Left lung (tissue), 10 donors: ENCODE measurements around the gene CYTH4. TPM values are rescaled to one million over a fixed set of nuclear protein-coding genes. Genes with fewer than 3 reads are reported as not detected.

Experiments
- ATAC-seq: fragments of 200-7000 bp; cut with Tn5 transposase; one replicate; pipeline ENCODE4 v1.9.1; 2020; ENCODE audit warnings: moderate library complexity
- DNase-seq, 4 donors: peaks; one replicate each; pipeline ENCODE4 v3.0.0-alpha.2; 2013 to 2020
- H3K27ac ChIP-seq, 2 donors: fragments of 200-600 bp; sonication (generic) in 1 of 2; one replicate each; pipeline versions ENCODE4 v1.5.0 to v1.8.0; 2020 to 2021
- H3K27me3 ChIP-seq, 2 donors: fragments of 200-600 bp; sonication (generic) in 1 of 2; one replicate each; pipeline versions ENCODE4 v1.5.0 to v1.8.0; 2020 to 2021
- H3K36me3 ChIP-seq, 2 donors: fragments of 200-600 bp; sonication (generic) in 1 of 2; one replicate each; pipeline versions ENCODE4 v1.5.0 to v1.8.0; 2020 to 2021
- H3K4me1 ChIP-seq, 2 donors: fragments of 200-600 bp; one replicate each; pipeline ENCODE4 v1.8.0; 2021
- H3K4me3 ChIP-seq, 2 donors: fragments of 200-600 bp; sonication (generic) in 1 of 2; one replicate each; pipeline versions ENCODE4 v1.5.0 to v1.8.0; 2020 to 2021; ENCODE audit warnings: mild to moderate bottlenecking in 1 of 2
- H3K9me3 ChIP-seq, 2 donors: fragments of 200-600 bp; sonication (generic) in 1 of 2; one replicate each; pipeline versions ENCODE4 v1.5.0 to v1.8.0; 2020 to 2021
- CTCF ChIP-seq, 2 donors: fragments of 200-600 bp; sonication (generic) in 1 of 2; IDR thresholded peaks; one replicate each; pipeline versions ENCODE4 v1.5.0 to v1.8.0; 2021; ENCODE audit warnings: antibody characterized with exemption in 2 of 2
- intact Hi-C, 2 donors: fragments of 100-400 bp; cut with DNase I; formaldehyde crosslinking; loops; one replicate each; pipeline versions ENCODE4 v1.11.2 to v1.14.2; 2022
- polyA plus RNA-seq, 6 donors: library from polyadenylated mRNA; unstranded; fragments of 120-200 nt; gene quantifications; one replicate each; pipeline ENCODE4 v1.2.1, GENCODE V29; 2013; ENCODE audit not compliant: insufficient read length in 6 of 6
- total RNA-seq, 2 donors: library from RNA; stranded (reverse); fragmentation: NEBNext Ultra II Directional; extraction: Animal tissue kit (Norgen Biotek cat#: 25700); gene quantifications; one replicate each; pipeline ENCODE4 v1.2.1, GENCODE V29; 2021
- donor health status: DM: no; HTN: yes; CAD: no.
- donor health status: DM: no; HTN: no; CAD: no.

The CYTH4 gene
- total and polyA plus RNA-seq, 8 donors, result 4.7 to 63.4 (median 6.1) TPM

- no peak for ATAC-seq
- Histone ChIP-seq H3K27ac (peak overlapping the region in 1 of 2 donors; percentile 88), H3K4me3 (no peak overlapping the region), H3K9me3 (no peaks in the 10 kb centered on the region), H3K4me1 (peaks cover 6 to 76% of the 10 kb centered on the region in 2 donors), H3K36me3 (peaks cover 0 to 51% of the 10 kb centered on the region in 2 donors), H3K27me3 (no peaks in the 10 kb centered on the region)
- no peak for TF ChIP-seq CTCF (IDR thresholded peaks at IDR 0.05)
- peak in 1 of 4 donors; percentile 45 for DNase-seq
- intact Hi-C loops, result loop anchor here in 1 of 2 donors (10.0 kb wide), 2 partner anchors 112 to 142 kb away; partner anchors contain the start of gene ELFN2
Measured at GRCh38 chr22:37312549-37313183, 30.4 kb downstream of the CYTH4 start.

GRCh38 chr22:37313376-37314314, 31.3 kb downstream of the CYTH4 start:
- Histone ChIP-seq H3K27me3 (no peaks in the 10 kb centered on the region), H3K4me1 (peaks cover 0 to 67% of the 10 kb centered on the region in 2 donors), H3K27ac (peak overlapping the region in 1 of 2 donors; percentile 28), H3K4me3 (no peak overlapping the region), H3K36me3 (peaks cover 0 to 51% of the 10 kb centered on the region in 2 donors), H3K9me3 (no peaks in the 10 kb centered on the region)
- TF ChIP-seq CTCF (IDR thresholded peaks at IDR 0.05), result no peak
- no peak for ATAC-seq
- peak in 1 of 4 donors; percentile 54 for DNase-seq
- intact Hi-C loops, result loop anchor here in 1 of 2 donors (10.0 kb wide), 2 partner anchors 111 to 141 kb away; partner anchors contain the start of gene ELFN2

- ATAC-seq, result no peak
- Histone ChIP-seq H3K4me3 (no peak overlapping the region), H3K36me3 (peaks cover 0 to 43% of the 10 kb centered on the region in 2 donors), H3K27me3 (no peaks in the 10 kb centered on the region), H3K9me3 (no peaks in the 10 kb centered on the region), H3K4me1 (peaks cover 0 to 58% of the 10 kb centered on the region in 2 donors), H3K27ac (peak overlapping the region in 1 of 2 donors; percentile 28)
- TF ChIP-seq CTCF (IDR thresholded peaks at IDR 0.05), result no peak
- peak in 1 of 4 donors; percentile 71 for DNase-seq
- intact Hi-C loops, result loop anchor here in 1 of 2 donors (10.0 kb wide), 2 partner anchors 110 to 140 kb away; partner anchors contain the start of gene ELFN2
Measured at GRCh38 chr22:37314315-37315074, 32.2 kb downstream of the CYTH4 start.

GRCh38 chr22:37316405-37316804, 34.1 kb downstream of the CYTH4 start:
- no peak for ATAC-seq
- Histone ChIP-seq H3K27me3 (no peaks in the 10 kb centered on the region), H3K36me3 (peaks cover 0 to 35% of the 10 kb centered on the region in 2 donors), H3K27ac (no peak overlapping the region), H3K9me3 (no peaks in the 10 kb centered on the region), H3K4me3 (no peak overlapping the region), H3K4me1 (peaks cover 0 to 39% of the 10 kb centered on the region in 2 donors)
- intact Hi-C loops, result loop anchor here in 1 of 2 donors (10.0 kb wide), 2 partner anchors 108 to 138 kb away; partner anchors contain the start of gene ELFN2
- peak in 1 of 4 donors; percentile 78 for DNase-seq
- no peak for TF ChIP-seq CTCF (IDR thresholded peaks at IDR 0.05)
